Smooth muscle cell (in vitro differentiated cells): Measurements from ENCODE around the gene HSPG2. TPM values are rescaled to one million over a fixed set of nuclear protein-coding genes. Genes with fewer than 3 reads are reported as not detected.
"Not testable (repeated sequence)": the region's sequence is repeated elsewhere in the genome, so short reads cannot be mapped to it uniquely, and the experiment has no call there.

Experiments used
- DNase-seq: peaks from one replicate; lab custom pipeline; 2025; ENCODE audit not compliant: unreplicated experiment; lab: John Stamatoyannopoulos, UW
- H2AFZ ChIP-seq: fragments of 200-600 bp; sonication (generic); 2 replicates; pipeline ENCODE4 v1.6.0; 2016; ENCODE audit warnings: antibody characterized with exemption, low read depth, mild to moderate bottlenecking
- H3F3A ChIP-seq: fragments of 200-600 bp; sonication (generic); 2 replicates; pipeline ENCODE4 v1.6.0; 2017; ENCODE audit warnings: antibody characterized with exemption, low read depth
- H3K27ac ChIP-seq: fragments of 200-600 bp; sonication (generic); 2 replicates; pipeline ENCODE4 v1.5.1; 2016; ENCODE audit warnings: low read depth, mild to moderate bottlenecking
- H3K27me3 ChIP-seq: fragments of 200-600 bp; sonication (generic); 2 replicates; pipeline ENCODE4 v1.6.1; 2016; ENCODE audit warnings: low read depth, mild to moderate bottlenecking
- H3K36me3 ChIP-seq: fragments of 200-600 bp; sonication (generic); 2 replicates; pipeline ENCODE4 v1.5.1; 2016; ENCODE audit warnings: low read depth
- H3K4me1 ChIP-seq: fragments of 200-600 bp; sonication (generic); 2 replicates; pipeline ENCODE4 v1.5.1; 2016; ENCODE audit warnings: low read depth
- H3K4me2 ChIP-seq: fragments of 200-600 bp; sonication (generic); 2 replicates; pipeline ENCODE4 v1.6.0; 2016; ENCODE audit warnings: mild to moderate bottlenecking
- H3K4me3 ChIP-seq: fragments of 200-600 bp; sonication (generic); 2 replicates; pipeline ENCODE4 v1.5.1; 2016; ENCODE audit warnings: mild to moderate bottlenecking
- H3K79me2 ChIP-seq: fragments of 200-600 bp; sonication (generic); 2 replicates; pipeline ENCODE4 v1.6.0; 2016; ENCODE audit warnings: low read depth, mild to moderate bottlenecking
- H3K9ac ChIP-seq: fragments of 200-600 bp; sonication (generic); 2 replicates; pipeline ENCODE4 v1.6.0; 2016; ENCODE audit warnings: low read depth
- H3K9me3 ChIP-seq: fragments of 200-600 bp; sonication (generic); replicated peaks from 2 replicates; pipeline ENCODE4 v1.5.1; 2016; ENCODE audit warnings: low read depth
- H4K20me1 ChIP-seq: fragments of 200-600 bp; sonication (generic); 2 replicates; pipeline ENCODE4 v1.6.0; 2016; ENCODE audit warnings: low read depth
- CTCF ChIP-seq: fragments of 200-600 bp; sonication (generic); IDR thresholded peaks from 2 replicates; pipeline ENCODE4 v1.5.1; 2017; ENCODE audit warnings: borderline replicate concordance, mild to moderate bottlenecking, antibody characterized with exemption; ENCODE audit not compliant: insufficient read depth, poor library complexity, severe bottlenecking
- WGBS: methylation state at CpG from one replicate; pipeline ENCODE4 v1.1.7; 2016; ENCODE audit warnings: low lambda C conversion rate; 5-methylcytosine and 5-hydroxymethylcytosine counted together
- polyA plus RNA-seq: library from polyadenylated mRNA; unstranded; fragments of >200 nt; fragmentation: Nextera tagmentation; extraction: Ambion mirVana; gene quantifications from 2 replicates; pipeline ENCODE4 v1.2.1, GENCODE V29; 2016
- total RNA-seq: library from RNA; depleted of rRNA; stranded (reverse); fragments of >200 nt; gene quantifications from 2 replicates; pipeline ENCODE4 v1.2.3, GENCODE V29; 2014

Gene HSPG2
- total and polyA plus RNA-seq, 2 experiments from 2014 or later: 40.7 to 46.7 TPM

- Histone ChIP-seq H3K9ac (peak overlapping the region; percentile 99), H3K9me3 (no peaks in the 10 kb centered on the region), H3F3A (no peaks in the 10 kb centered on the region), H4K20me1 (peaks cover 40% of the 10 kb centered on the region), H3K4me3 (peak overlapping the region; percentile 73), H3K79me2 (peaks cover 60% of the 10 kb centered on the region), H3K27me3 (no peaks in the 10 kb centered on the region), H2AFZ (peak overlapping the region; percentile 83), H3K4me1 (no peaks in the 10 kb centered on the region), H3K36me3 (no peaks in the 10 kb centered on the region), H3K4me2 (peak overlapping the region; percentile 91), H3K27ac (peak overlapping the region; percentile 100)
- no peak for TF ChIP-seq CTCF
- under 1% methylated on average over 17 of the region's 17 CpGs for WGBS
- DNase-seq: no peak
Observed at GRCh38 chr1:21781815-21782348, 155.2 kb downstream of the HSPG2 start.

- Histone ChIP-seq H3K9ac (no peak overlapping the region), H3K36me3 (no peaks in the 10 kb centered on the region), H3K4me1 (no peaks in the 10 kb centered on the region), H3K4me2 (peak overlapping the region; percentile 91), H3K27ac (no peak overlapping the region), H3K9me3 (no peaks in the 10 kb centered on the region), H3K27me3 (no peaks in the 10 kb centered on the region), H3K4me3 (no peak overlapping the region), H3K79me2 (peaks cover 80% of the 10 kb centered on the region), H4K20me1 (peaks cover 60% of the 10 kb centered on the region), H3F3A (no peaks in the 10 kb centered on the region), H2AFZ (no peak overlapping the region)
- no peak for TF ChIP-seq CTCF
- DNase-seq: no peak
- 92% methylated on average over 12 of the region's 12 CpGs for WGBS
Observed at GRCh38 chr1:21779613-21780521, 157.2 kb downstream of the HSPG2 start.

GRCh38 chr1:21778405-21778727 lies 158.7 kb downstream of the HSPG2 start:
- Histone ChIP-seq H3K36me3 (no peaks in the 10 kb centered on the region), H3K27me3 (no peaks in the 10 kb centered on the region), H3K4me2 (no peak overlapping the region), H3K9me3 (no peaks in the 10 kb centered on the region), H3F3A (no peaks in the 10 kb centered on the region), H3K27ac (no peak overlapping the region), H3K79me2 (peaks cover 95% of the 10 kb centered on the region), H3K4me1 (no peaks in the 10 kb centered on the region), H2AFZ (no peak overlapping the region), H3K9ac (no peak overlapping the region), H3K4me3 (no peak overlapping the region), H4K20me1 (peaks cover 75% of the 10 kb centered on the region)
- DNase-seq: no peak
- WGBS: 100% methylated on average over 2 of the region's 2 CpGs
- no peak for TF ChIP-seq CTCF

- H3K27me3 ChIP-seq, H3K27ac ChIP-seq, H2AFZ ChIP-seq, H3K4me2 ChIP-seq, H3K36me3 ChIP-seq, H3K4me1 ChIP-seq, H3K4me3 ChIP-seq, H3K9me3 ChIP-seq, H3F3A ChIP-seq, DNase-seq, H3K9ac ChIP-seq: not testable (repeated sequence)
- WGBS: 100% methylated on average over 5 of the region's 5 CpGs
- Histone ChIP-seq H4K20me1 (peaks cover 89% of the 10 kb centered on the region), H3K79me2 (peaks cover 100% of the 10 kb centered on the region)
Observed at GRCh38 chr1:21776925-21777324, 160.2 kb downstream of the HSPG2 start.
